ENCODE data around the gene CDK14.
A peak's percentile ranks its signal among the peaks of the same experiment; 100 is the strongest.
"Not testable (repeated sequence)": the region's sequence is repeated elsewhere in the genome, so short reads cannot be mapped to it uniquely, and the experiment has no call there.

The CDK14 gene

GRCh38 chr7:90639683-90640082 lies 43.6 kb downstream of the CDK14 start:
- DNase-seq (ENCODE audit: low spot score), result not testable (repeated sequence)

GRCh38 chr7:90642978-90643377 lies 46.9 kb downstream of the CDK14 start:
- DNase-seq (ENCODE audit: low spot score), result no peak

- no peak for DNase-seq (ENCODE audit: low spot score)
Observed at GRCh38 chr7:90645784-90646183, 49.7 kb downstream of the CDK14 start.

- DNase-seq (ENCODE audit: low spot score), result no peak
Observed at GRCh38 chr7:90648107-90648506, 52.0 kb downstream of the CDK14 start.

DNA sequence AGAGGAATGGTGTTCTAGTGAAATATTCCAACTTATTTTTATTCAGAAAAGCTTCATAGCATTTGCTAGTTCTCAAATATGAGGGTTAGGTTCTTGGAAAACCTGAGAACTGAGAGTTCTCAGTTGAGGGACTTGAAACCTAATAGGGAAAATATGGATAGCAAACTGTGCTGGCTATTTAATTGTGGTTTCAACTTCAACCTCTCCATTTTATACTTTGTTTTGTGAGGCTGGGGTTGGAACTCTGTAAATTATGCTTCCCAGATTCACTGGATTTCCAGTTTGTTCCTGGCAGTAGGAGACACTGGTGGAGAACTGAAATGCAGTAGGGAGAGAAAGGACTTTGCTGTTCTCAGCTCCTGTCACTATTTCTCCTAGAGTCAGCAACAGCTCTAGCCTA lies 52.7 kb downstream of the CDK14 start:
- DNase-seq (ENCODE audit: low spot score), result no peak

DNA sequence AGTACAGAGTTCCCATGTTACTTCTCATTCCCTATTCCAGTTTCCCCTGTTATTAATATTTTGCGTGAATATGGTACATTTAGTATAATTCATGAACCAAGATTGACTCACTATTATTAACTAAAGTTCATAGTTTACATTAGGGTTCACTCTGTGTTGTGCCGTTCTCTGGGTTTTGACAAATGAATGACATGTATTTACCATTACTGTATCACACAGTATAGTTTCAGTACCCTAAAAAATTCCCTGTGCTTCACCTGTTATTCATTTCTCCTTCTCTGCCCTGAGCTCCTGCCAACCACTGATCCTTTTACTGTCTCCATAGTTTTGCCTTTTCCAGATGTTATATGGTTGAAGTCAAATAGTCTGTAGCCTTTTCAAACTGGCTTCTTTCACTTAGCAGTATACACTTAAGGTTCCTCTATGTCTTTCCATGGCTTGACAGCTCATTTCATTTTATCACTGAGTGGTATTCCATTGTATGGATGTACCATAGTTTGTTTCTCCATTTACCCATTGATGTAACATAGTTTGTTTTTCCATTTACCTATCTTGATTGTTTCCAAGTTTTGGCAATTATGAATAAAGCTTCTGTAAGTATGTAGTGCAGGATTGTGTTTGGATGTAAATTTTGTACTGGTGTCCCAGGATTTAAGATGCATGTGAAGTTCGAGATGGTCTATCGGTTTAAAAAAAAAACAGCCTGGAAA lies 58.8 kb downstream of the CDK14 start:
- DNase-seq (ENCODE audit: low spot score), result no peak

DNA sequence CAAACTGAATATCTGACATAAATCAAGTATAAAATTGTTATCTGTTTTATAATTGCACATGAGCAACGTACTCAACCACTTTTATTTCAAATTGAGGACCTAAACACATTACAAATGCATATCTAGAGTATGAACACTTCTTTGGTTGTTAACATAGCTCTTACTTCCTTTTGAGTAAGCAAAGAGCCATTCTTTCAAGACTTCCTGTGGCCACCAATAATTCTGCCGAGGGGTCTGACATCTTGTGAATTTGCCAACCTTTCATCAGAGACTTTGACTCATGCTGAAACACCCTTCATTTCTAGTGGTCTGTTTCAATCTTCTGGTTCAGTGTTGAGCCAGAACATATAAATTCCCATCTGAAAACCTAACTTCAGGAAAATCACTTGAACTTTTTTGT lies 59.4 kb downstream of the CDK14 start:
- peak; percentile 47 for DNase-seq (ENCODE audit: low spot score)

GRCh38 chr7:90657481-90657880 lies 61.4 kb downstream of the CDK14 start:
- DNase-seq (ENCODE audit: low spot score), result no peak

DNA sequence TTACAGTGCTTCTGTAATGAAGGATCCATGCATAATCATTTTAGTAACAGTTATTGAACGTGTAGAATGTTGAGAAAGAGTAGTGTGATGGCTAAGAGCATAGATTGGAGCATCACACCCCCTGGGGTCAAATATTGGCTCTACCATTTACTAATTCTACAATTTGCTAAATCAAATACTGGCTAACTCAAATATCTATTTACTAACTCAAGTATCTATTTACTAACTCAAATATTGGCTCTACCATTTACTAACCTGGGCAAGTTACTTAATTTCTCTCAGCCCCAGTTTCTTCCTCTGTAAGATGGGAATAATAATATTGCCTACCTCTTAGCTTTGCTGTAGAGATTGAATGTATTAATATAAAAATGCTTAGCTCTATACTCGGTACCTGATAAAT lies 64.0 kb downstream of the CDK14 start:
- DNase-seq (ENCODE audit: low spot score), result no peak

GRCh38 chr7:90660819-90661218 lies 64.7 kb downstream of the CDK14 start:
- no peak for DNase-seq (ENCODE audit: low spot score)

- DNase-seq (ENCODE audit: low spot score), result no peak
Observed at GRCh38 chr7:90661290-90662151, 65.4 kb downstream of the CDK14 start.

DNA sequence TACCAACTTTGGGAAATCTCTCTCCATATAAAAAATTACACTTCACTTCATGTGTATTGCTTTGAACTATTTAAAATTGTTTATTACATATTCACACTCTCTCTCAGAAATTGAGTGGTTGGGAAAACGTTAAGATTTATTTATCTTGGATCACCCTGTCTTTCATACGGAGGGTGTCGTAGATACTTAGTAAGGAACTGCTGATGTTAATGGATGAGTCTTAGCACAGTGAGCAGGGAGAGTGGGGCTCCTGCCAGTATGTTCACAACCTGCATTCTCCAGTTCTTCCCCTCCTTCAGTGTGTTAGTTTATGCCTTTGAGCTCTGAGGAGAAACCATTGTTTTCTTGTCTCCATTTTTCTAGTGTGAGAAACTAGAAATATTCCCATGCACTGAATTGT lies 67.1 kb downstream of the CDK14 start:
- no peak for DNase-seq (ENCODE audit: low spot score)

DNA sequence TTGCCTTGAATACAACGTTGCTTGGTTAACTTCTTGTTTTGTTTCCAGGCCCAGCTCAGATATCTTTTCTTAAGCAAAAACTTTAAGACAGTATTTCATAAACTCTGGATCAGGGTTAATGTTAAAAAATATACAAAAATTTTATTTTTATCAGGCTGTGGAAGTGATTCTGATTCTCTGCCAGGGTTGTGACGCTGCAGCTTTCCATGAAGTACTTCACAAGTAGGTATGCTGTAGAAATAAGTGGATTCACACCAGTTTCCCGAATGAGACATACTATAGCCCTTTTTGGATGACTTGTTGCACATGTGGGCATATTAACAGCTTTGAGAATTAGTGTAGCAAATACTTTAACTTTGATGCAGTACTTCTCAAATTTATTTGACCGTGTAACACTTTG lies 70.1 kb downstream of the CDK14 start:
- no peak for DNase-seq (ENCODE audit: low spot score)

- DNase-seq (ENCODE audit: low spot score), result no peak
Observed at GRCh38 chr7:90668992-90669391, 72.9 kb downstream of the CDK14 start.

- no peak for DNase-seq (ENCODE audit: low spot score)
Observed at GRCh38 chr7:90669492-90669891, 73.4 kb downstream of the CDK14 start.

DNA sequence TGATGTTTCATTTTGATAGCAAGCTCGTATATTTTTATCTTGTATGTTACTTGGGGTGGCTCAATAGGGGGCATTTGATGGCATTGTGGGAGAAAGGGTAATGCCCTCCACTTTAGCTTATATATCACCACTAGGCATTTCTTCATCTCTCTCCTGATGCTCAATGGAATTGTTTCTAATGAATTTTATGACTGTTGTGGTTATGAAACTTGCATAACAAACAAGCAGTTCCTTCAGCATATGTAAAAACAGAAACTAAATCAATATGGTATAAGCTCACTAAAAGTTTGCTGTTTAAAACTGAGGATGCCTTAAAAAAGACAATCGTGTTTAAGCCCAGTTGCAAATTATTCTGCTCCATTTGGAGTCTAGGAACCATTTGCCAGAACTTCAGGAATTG lies 75.5 kb downstream of the CDK14 start:
- DNase-seq (ENCODE audit: low spot score), result no peak

GRCh38 chr7:90672210-90672609 lies 76.1 kb downstream of the CDK14 start:
- no peak for DNase-seq (ENCODE audit: low spot score)

DNA sequence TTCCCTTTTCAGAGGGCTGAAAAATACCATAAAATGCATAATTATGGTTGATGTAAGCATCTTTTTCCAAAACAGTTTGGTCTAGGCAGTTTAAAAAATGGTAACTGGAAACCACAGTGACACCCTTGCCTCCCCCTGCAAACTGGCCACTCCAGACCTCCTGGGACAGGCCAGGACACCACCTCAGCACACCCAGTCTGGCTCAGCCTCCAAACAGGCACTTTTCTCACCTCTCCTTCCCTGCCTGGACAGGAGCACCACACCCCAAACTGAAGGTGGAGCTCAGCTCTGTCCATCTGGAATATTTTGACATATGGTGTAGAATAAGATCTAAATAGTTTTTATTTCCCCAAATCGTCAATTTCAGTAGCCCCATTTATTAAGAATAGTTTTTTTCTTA lies 78.5 kb downstream of the CDK14 start:
- no peak for DNase-seq (ENCODE audit: low spot score)

DNA sequence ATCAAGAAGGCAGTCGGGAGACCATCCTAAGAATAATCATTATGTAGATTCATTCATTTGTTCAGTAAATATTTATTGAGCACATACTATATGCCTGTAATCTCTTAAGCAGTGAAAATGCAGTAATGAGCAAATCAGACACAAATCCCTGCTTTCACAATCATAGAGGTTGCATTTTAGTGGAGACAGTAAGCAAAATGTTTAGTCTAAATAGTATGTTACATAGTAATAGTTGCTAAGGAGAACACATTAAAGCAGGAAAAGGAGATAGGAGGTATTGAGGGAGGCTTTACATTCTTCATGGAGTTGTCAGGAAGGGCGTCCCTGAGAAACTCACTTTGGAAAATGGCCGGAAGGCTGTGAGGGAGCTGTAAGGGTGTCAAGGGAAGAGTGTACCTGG lies 79.9 kb downstream of the CDK14 start:
- DNase-seq (ENCODE audit: low spot score), result no peak

GRCh38 chr7:90677486-90678404 lies 81.6 kb downstream of the CDK14 start:
- no peak for DNase-seq (ENCODE audit: low spot score)

GRCh38 chr7:90678986-90679385 lies 82.9 kb downstream of the CDK14 start:
- DNase-seq (ENCODE audit: low spot score), result no peak

- no peak for DNase-seq (ENCODE audit: low spot score)
Observed at GRCh38 chr7:90680484-90680883, 84.4 kb downstream of the CDK14 start.

Measured in GM03348 (cell line).